DMS79 (cell line): ENCODE results near the gene PLCH1.

Experiments used
- DNase-seq: peaks from one replicate; lab custom pipeline; 2025; lab: John Stamatoyannopoulos, UW

Gene PLCH1

DNA sequence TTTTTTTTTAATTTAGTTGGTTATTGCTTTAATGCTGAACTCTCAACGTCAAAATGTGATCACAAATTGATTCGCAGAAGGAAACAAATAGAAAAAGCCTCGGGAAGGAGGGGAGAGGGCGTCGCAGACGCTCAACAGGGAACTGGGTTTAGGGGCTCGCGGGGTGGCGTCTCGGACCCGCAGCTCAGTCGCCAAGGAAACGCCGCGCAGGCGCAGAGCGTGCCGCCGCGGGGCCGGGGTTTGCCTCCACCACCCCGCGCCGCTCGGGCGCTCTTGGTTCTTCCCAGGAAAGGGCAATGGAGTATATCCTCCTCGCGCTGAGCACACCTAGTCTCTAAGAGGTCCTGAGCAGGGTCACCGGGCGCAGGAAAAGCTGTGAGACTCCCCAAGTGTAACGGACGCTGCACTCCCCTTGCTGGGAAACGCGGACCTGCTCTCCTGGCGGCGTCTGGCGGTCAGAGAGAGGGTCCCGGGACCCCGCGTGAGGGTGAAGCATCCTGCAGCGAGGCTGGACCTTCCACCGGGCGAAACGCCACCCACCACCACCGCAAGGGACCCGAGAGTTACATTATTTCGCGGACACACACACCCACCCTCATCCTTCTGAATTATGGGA is 753 bp downstream of the PLCH1 start:
- DNase-seq, result no peak

DNA sequence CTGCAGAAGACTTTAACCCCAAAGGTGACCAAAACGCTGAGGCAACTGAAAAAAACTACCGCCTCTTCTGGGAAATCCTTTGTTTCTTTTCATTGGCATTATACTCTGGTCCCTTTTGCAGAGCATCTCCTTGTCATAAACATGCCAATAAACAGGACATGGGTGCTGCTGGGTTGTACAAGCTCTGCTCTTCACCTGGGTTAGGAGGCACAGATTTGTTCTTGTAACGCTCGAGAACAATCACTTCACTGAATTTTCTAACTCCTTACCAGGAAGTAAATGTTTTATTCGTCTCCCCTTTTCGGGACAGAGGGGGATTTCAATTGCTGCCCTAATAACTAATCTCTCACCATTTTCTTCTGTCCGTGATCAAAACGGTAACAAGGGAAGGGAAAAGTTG is 1.3 kb downstream of the PLCH1 start:
- no peak for DNase-seq

DNA sequence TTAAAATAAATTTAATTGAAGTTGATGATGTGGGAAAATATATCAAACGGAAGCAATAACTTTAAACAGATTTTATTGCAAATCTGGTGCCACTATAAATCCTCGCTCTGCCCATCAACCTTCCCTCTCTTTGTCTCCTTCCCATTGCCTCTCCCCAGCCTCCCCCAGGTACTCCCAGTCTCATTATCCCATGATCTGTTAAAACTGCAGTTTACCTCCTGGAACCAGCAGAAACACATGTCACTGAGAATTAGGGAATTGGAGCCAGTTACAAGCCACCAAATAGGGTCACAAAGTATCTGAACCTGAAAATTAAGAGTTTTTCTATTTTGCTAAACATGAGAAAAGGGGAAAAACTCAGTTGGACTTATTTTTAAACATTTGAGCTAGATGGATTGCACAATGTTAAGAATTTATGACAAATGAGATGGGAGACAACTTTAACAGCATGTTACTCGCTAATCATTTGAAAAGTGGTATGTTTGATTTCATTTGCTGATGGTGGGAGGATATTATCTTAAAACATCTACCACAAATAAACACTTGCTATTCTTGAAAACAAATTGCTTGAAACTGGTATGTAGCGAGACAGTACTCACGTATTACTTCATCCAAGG is 2.4 kb downstream of the PLCH1 start:
- no peak for DNase-seq

DNA sequence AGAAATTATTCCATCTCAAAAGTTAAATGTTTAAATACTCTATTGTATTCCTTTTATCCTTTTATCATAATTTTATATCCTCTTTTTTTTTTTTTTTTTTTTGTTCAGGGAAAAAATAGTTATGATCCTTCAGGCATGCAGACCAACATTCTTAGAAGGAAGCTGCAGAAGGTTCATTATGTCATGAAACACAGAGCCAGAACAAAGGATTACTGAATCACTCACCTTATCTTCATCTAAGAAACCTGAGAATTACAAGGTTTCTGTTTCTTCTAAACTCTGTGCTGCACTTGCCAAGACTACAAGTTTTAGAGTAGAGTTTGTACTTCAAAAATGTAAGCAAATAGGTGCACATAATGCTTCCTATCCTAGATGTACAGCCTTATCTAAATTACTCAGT is 3.3 kb downstream of the PLCH1 start:
- DNase-seq, result no peak

DNA sequence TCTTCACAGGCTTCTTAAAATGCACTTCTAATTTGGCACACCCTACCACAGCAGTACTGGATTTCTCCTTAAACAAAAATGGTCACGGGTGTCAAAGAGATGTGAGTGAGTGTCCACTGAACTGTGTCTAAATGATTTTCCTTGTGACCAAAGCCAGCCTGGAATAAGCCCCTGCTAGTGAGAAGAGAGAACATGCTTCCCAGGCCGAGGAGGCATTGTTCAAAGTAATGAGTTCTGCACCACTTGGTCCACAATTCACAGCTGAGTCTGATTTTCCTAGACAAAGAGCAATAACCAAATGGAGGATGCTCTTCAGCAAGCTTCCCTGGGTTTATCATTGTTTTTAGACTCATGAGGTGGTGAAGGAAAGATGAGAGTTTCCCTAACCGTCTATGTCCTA is 3.8 kb downstream of the PLCH1 start:
- peak; percentile 23 for DNase-seq

DNA sequence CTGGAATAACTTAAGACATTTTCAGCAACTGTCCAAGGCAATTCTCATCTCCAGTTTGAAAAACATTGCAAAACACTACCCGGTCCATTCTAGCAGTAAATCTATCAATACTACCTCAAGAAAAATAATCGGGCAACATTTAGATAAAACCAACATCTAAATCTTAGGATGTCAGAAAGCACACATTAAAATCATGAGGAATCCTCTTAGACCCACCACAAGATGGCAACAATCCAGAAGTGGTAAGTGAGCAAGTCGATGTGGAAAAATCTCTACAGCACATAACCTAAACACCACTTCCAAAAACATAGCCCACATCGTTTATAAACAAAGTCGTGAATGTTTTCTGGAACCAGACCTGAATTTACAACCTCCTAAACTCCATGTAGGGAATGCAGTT is 5.7 kb downstream of the PLCH1 start:
- DNase-seq, result no peak

DNA sequence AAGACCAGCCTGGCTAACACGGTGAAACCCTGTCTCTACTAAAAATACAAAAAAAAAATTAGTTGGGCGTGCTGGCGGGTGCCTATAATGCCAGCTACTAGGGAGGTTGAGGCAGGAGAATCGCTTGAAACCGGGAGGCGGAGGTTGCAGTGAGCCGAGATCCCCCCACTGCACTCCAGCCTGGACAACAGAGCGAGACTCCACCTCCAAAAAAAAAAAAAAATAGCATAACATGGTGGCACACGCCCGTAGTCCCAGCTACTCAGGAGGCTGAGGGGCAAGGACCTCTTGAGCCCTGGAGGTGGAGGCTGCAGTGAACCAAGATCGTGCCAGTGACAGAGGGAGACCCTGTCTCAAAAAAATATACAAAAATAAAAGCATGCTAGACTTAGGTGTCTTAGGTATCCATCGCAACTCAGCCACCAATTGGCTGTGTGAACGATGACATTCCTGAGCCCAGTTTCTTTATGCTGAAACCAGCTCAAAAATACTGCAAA is 6.2 kb downstream of the PLCH1 start:
- no peak for DNase-seq

DNA sequence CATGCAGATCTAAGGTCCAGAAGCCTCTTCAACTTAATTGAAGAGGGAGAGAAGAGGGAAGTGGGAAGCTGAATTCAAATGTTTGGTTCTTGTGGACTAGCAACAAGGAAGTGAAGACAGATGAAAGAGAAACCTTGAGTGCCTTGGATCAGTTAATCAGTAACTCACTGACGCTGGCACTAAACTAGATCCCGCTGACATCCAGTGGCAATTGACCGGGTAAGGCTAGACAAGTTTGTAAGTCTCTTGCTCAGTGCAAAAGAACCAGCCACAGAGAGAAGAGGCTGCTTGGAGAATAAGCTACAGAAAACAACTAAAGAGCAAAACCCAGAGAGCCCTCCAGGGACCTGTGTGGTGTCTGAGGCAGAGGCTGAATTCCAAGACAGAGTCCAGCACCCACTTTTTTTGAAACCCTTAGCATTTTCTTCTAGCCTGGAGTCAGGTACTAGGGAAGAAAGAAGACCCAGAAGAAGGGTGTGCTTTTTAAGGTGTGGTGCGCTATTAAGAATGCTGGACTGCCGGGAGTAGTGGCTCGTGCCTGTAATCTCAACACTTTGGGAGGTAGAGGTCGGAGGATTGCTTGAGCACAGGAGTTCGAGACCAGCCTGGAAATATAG is 6.9 kb downstream of the PLCH1 start:
- peak; percentile 74 for DNase-seq

DNA sequence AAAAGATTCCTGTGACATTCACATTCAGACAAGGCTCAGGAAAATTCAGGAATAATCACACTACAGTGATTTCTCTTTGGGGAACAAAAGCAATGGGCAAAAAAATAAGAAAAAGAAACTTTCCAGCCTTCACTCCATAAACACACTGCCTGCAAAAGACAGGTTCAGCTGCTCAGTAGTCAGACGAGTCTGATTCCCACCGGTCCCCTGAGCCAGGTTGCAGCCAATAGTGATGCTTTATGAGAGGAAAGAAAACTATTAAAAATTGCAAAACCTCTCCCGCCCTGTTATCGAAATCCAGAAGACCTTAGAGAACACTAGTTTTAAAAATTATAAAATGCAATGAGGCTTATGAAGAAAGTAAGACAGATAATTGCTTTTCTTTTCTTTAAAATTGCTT is 8.5 kb downstream of the PLCH1 start:
- DNase-seq, result no peak

DNA sequence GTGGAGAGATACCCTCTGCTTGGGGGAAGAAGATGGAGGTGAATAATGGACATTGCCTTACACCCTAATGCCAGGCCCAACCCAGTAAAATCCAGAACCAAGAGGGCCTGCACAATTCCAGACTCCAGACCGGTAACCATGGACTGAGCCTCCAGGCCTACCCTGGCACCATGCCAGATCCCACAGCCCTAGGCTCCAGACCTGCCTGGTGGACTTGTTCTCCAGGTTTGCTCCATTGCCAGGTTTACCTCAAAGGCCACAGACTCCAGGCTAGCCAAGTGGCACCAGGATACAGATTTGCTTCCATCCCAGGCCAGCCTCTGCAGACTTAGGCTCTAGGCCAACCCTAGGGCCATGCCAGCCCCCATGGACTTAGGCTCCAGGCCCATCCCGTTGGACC is 14.0 kb downstream of the PLCH1 start:
- no peak for DNase-seq

DNA sequence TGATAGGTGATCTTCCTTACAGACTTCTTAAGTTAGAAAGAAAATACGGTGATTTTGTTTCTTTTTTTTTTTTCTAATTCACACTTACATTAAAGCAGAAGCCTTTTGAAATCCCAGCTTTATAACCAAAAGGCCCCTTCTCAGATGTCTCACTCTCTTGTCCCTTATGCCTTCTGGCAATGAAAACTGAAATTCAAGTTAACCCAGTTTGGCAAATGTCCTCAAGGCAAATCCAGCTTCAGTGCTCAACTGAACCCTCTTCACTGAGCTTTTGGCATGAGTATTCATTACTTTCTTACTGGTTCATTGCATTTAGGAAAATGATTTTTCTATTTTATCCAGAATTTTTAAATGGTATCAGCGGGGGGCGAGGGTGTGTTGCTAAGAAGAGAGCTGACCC is 17.0 kb downstream of the PLCH1 start:
- no peak for DNase-seq

DNA sequence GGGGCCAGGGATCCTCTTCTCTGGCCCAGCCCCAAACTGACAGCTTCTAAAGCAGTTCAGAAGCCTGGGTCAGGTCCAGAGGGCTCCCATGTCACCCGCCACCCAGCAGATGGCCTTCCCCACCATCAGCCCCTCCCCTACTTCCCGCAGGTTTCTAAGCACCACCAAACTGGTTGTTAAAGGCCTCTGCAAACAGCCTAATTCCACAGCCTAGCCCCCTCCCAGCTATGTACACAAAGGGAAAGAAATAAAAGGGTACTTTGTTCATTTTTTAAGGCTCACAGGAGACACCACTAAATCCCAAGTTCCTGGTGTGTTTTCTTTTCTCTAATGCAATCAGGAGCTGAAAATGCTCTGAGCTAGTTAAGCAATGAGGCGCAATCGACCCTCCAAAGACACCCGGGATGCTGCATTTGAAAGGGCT is 30.6 kb downstream of the PLCH1 start:
- DNase-seq, result no peak

DNA sequence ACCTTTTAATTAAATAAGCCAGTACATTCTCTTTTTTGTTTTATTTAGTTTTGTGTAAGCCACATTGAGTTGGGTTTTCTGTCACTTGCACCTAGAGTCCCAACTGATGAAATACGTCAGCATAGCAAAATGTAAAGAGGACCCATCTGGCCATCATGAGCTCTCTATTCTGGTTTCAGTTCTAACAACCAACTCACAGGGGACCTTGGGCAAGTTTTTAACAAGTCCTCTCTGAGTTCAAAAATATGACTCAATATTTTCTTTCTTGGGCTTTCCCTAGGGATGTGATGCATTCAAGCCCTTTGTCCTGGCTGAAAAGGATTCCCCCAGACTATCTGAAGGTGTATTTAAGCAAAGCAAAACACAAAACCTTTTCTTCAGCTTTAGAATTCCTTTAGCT is 32.9 kb downstream of the PLCH1 start:
- DNase-seq, result no peak

DNA sequence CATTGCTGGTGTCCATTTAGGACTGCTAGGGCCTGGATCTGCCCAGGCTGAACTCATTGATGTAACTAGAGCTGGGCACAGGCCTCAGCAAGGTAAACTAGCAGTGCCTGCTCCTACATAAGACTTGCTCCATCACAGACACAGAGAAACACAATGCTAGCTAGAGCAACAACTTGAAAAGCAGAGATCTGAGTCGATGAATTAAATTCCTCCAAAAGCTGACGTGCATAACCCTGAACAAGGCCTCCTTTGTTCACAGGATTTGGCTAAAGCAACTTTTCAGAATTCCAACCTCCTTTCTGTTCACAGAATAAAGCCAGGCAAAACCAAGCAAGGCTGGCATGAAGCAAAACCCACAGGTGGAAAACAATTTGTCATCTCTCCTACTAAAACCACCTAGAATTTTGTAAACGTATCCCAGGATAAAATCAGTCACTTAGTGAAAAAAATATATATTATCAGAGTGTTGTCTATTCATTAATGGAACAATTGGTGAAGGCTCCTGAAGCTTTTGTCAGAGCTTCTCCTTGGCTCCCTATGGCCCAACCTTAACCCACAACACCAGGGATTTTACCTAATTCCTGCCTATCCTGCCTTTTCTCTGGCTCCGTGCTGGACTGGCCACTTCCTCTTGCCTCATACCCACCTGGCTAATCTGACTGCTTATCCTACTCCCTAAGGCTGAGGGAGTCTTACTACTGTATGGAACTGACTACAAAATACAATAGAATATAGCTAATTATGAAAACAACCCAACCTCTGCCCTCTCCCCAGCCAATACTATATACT is 39.9 kb downstream of the PLCH1 start:
- no peak for DNase-seq

DNA sequence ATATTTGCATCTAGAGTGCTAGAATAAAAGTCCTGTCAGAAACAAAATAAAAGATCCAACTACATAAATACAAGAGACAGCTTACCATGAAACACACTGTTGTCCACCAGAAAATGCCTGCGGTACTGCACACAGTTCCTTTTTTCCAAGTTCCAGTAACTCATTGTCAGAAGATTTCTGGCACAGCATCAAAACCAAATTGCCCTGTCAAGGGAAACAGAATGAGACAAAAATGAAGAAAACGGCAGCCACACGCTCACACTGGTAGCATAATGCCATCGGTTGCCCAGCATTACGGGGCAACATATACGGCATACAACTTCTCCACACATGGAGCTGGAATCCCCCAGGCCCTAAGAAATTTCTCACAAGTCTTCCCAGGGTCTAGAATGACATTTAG is 40.8 kb downstream of the PLCH1 start:
- DNase-seq, result no peak

DNA sequence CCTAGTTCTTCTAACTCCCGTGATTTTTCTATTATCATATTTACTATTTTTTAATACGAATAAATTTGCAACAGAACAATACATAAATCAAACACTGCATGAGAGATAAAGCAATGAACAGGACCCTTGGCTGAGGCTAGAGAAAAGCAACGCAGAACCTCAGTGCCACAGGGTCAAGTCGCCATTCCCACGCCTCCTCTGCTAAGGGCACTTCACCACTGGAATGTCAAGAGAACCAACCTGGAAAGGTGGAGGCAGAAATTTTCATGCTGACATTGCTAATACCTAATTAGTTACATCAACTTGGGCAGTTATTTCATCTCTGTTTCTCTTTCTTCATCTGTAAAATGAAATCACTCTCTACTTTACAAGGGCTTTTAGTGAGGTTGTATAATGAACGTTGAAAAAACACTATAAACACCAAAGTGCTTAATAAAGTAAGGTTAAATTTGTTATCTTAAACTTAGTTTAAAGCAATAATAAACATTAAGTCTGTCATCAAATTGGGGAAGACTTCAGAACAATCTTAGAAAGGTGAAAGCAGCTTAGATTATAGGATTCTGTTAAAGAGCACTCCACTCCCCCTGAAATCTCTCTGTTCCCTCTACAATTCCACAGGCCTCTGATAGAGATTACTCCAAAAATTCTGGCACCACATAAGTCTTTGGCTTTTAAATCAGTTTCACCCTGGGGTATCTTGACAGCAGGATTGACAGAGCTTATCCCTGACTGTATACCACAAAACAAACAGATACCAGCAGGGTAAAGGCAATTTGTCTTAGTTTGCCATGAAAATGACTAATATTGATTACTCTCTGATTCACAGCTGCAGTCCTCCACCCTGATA is 41.9 kb downstream of the PLCH1 start:
- DNase-seq, result no peak

DNA sequence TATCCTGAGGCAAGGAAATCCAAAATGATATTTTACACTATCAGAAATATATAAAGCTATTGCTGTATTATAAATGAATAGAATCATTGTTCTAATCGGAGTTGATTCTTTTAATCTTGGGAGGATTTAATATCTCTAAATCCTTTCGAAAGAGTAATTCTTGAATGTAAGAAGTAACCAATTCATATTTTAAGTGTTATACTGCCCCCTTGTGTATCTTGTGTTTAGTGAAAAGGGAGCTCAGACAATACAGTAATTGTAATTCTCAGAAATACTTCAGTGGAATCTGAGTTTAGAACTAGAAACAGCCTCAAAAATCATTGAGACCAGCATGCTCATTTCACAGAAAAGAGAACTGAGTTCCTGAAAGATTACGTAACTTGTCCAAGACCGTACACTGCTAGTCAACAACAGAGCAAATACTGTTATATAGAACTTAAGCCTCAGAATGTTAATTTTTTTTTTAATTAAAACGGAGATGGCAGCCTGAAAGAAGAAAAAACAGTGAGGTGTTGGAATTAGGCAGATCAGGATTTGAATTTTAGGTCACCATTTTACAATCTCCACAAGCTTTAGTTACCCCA is 42.9 kb downstream of the PLCH1 start:
- DNase-seq, result peak; percentile 50

DNA sequence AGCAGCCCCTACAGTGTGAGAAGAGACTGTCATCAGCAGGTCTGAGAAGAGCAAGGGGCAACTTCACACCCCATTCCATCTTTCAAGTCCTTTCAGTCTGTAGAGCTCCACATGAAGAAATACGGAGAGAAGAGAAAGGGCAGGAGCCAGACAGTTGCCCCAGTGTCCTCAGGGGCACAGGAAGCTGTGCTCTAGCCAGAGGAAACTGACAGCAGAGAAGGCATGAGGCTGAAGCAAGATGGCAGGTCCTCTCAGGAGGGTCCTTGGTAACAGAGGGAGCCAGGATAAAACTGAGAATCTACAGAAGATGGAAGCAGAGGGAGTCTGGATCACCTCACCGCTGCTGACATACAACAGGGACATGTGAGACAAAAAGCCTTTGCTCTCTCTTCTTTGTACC is 47.3 kb downstream of the PLCH1 start:
- no peak for DNase-seq

DNA sequence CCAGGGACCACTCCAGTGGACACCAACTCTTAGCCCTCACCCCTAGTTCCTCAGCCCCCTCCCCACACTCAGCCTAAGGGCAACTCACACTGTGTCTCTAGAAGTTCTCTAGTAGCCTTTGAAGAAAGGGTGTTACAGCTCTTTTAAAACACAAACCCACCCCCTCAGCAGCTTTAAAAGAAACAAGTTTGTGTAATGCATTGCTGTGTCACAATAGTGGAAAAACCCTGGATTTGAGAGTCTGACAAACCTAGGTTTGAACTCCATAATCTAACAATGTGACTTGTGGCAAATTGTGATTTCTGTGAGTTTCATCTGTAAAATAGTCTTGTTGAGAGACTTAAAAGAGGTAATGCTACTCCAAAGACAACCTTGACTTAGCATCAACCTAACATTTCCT is 54.0 kb downstream of the PLCH1 start:
- DNase-seq, result no peak

DNA sequence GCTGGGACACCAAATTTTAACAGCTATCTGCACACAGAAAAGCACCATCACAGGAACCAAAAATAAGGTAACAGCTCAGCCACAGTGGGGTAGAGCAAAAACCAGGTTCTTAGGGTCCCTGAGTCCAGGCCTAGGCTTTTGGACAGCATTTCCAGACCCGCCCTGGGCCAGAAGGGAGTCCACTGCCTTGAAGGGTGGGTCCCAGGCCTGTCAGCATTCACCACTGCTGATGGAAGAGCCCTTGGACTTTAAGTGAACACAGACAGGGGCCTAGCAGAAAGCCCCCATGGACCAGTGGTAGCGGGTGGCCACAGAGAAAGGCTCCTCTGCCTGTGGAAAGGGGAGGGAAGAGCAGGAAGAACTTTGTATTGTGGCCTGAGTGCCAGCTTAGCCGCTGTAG is 56.4 kb downstream of the PLCH1 start:
- DNase-seq, result no peak

DNA sequence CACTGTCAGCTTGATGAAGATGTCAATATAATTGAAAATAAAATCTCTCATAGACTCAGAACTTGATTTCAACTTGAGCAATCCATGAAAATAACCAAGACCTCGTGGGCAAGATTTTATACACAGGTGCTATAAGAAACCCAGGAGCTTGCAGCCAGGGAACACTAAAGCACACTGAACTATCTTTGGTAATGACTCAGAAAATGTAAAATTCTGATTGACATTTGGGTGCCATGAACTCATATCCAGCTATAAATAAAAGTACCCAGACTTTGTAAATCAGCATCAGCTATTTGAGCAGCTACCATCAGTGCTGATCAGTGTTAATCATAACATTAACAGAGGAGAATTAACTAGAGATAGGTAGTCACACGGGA is 61.5 kb downstream of the PLCH1 start:
- DNase-seq, result no peak
